ENCODE results near the gene CDKN2AIPNL.
"Not testable (repeated sequence)": the region's sequence is repeated elsewhere in the genome, so short reads cannot be mapped to it uniquely, and the experiment has no call there.

The CDKN2AIPNL gene

GRCh38 chr5:134398609-134399155 is 13.0 kb downstream of the CDKN2AIPNL start:
- DNase-seq (ENCODE audit: low read depth in 2 of 2), result no peak

GRCh38 chr5:134397196-134397595 is 14.5 kb downstream of the CDKN2AIPNL start:
- no peak for DNase-seq (ENCODE audit: low read depth in 2 of 2)

- no peak for DNase-seq (ENCODE audit: low read depth in 2 of 2)
These were observed 15.4 kb downstream of the CDKN2AIPNL start for GRCh38 chr5:134396274-134396673.

GRCh38 chr5:134394932-134395331 is 16.7 kb downstream of the CDKN2AIPNL start:
- no peak for DNase-seq (ENCODE audit: low read depth in 2 of 2)

- no peak for DNase-seq (ENCODE audit: low read depth in 2 of 2)
These were observed 19.4 kb downstream of the CDKN2AIPNL start for GRCh38 chr5:134392301-134392700.

- no peak for DNase-seq (ENCODE audit: low read depth in 2 of 2)
These were observed 24.2 kb downstream of the CDKN2AIPNL start for GRCh38 chr5:134387443-134387842.

GRCh38 chr5:134383980-134384697 is 27.5 kb downstream of the CDKN2AIPNL start:
- no peak for DNase-seq (ENCODE audit: low read depth in 2 of 2)

GRCh38 chr5:134382204-134382603 is 29.5 kb downstream of the CDKN2AIPNL start:
- DNase-seq (ENCODE audit: low read depth in 2 of 2), result not testable (repeated sequence)

- no peak for DNase-seq (ENCODE audit: low read depth in 2 of 2)
These were observed 31.3 kb downstream of the CDKN2AIPNL start for GRCh38 chr5:134380346-134380745.

- no peak for DNase-seq (ENCODE audit: low read depth in 2 of 2)
These were observed 37.4 kb downstream of the CDKN2AIPNL start for GRCh38 chr5:134374232-134374631.

GRCh38 chr5:134373633-134374032 is 38.0 kb downstream of the CDKN2AIPNL start:
- DNase-seq (ENCODE audit: low read depth in 2 of 2), result not testable (repeated sequence)

GRCh38 chr5:134371834-134372340 is 39.8 kb downstream of the CDKN2AIPNL start:
- DNase-seq (ENCODE audit: low read depth in 2 of 2), result peak in 1 of 2 donors; percentile 4

- peak; percentile 93 to 96 for DNase-seq (ENCODE audit: low read depth in 2 of 2)
These were observed 40.5 kb downstream of the CDKN2AIPNL start, which contains the start of gene UBE2B for GRCh38 chr5:134370871-134371833. Gene UBE2B (plus strand): TSS chr5:134371569. CDS start chr5:134371596, 27 bp downstream.

- no peak for DNase-seq (ENCODE audit: low read depth in 2 of 2)
These were observed 41.3 kb downstream of the CDKN2AIPNL start for GRCh38 chr5:134370311-134370870.

GRCh38 chr5:134365604-134366003 is 46.1 kb downstream of the CDKN2AIPNL start:
- DNase-seq (ENCODE audit: low read depth in 2 of 2), result no peak

- no peak for DNase-seq (ENCODE audit: low read depth in 2 of 2)
These were observed 56.0 kb downstream of the CDKN2AIPNL start for GRCh38 chr5:134355681-134356080.
